Stimulated activated CD4-positive, alpha-beta T cell treated with anti-CD3 and anti-CD28 coated beads, Interleukin-2, amount 100 ng/mL, for 4 hours (primary cell): ENCODE measurements around the gene P2RY14.
A peak's percentile ranks its signal among the peaks of the same experiment; 100 is the strongest.

ENCODE experiments used
- DNase-seq: peaks from one replicate; pipeline ENCODE4 v3.0.0-alpha.2; 2020; ENCODE audit warnings: low read depth

The P2RY14 gene

GRCh38 chr3:151213881-151214280 lies 64.5 kb downstream of the P2RY14 start:
- no peak for DNase-seq

- DNase-seq = no peak
Observed at GRCh38 chr3:151213151-151213550, 65.2 kb downstream of the P2RY14 start.

GRCh38 chr3:151210676-151211381 lies 67.5 kb downstream of the P2RY14 start:
- DNase-seq = no peak

GRCh38 chr3:151209654-151210053 lies 68.7 kb downstream of the P2RY14 start:
- no peak for DNase-seq

- no peak for DNase-seq
Observed at GRCh38 chr3:151206201-151206600, 72.1 kb downstream of the P2RY14 start.

- DNase-seq = no peak
Observed at GRCh38 chr3:151205482-151205881, 72.9 kb downstream of the P2RY14 start.

GRCh38 chr3:151204530-151205402 lies 73.6 kb downstream of the P2RY14 start:
- no peak for DNase-seq

- peak; percentile 56 for DNase-seq
Observed at GRCh38 chr3:151203051-151203420, 75.3 kb downstream of the P2RY14 start, which contains the start of gene GPR171. TSS of gene GPR171 (minus strand) at chr3:151203216. CDS start at chr3:151199386, 3,830 bp downstream.

- no peak for DNase-seq
Observed at GRCh38 chr3:151201051-151201730, 77.2 kb downstream of the P2RY14 start.

GRCh38 chr3:151200586-151200985 lies 77.8 kb downstream of the P2RY14 start:
- DNase-seq = no peak

GRCh38 chr3:151199554-151200438 lies 78.5 kb downstream of the P2RY14 start:
- DNase-seq = no peak

- no peak for DNase-seq
Observed at GRCh38 chr3:151198849-151199248, 79.5 kb downstream of the P2RY14 start.

GRCh38 chr3:151197981-151198767 lies 80.2 kb downstream of the P2RY14 start:
- no peak for DNase-seq

GRCh38 chr3:151197228-151197627 lies 81.1 kb downstream of the P2RY14 start:
- DNase-seq = no peak

GRCh38 chr3:151196434-151196833 lies 81.9 kb downstream of the P2RY14 start:
- DNase-seq = no peak

- no peak for DNase-seq
Observed at GRCh38 chr3:151195826-151196225, 82.5 kb downstream of the P2RY14 start.

GRCh38 chr3:151192545-151192944 lies 85.8 kb downstream of the P2RY14 start:
- no peak for DNase-seq

GRCh38 chr3:151191095-151191494 lies 87.2 kb downstream of the P2RY14 start:
- no peak for DNase-seq

- no peak for DNase-seq
Observed at GRCh38 chr3:151183265-151183671, 95.1 kb downstream of the P2RY14 start.

GRCh38 chr3:151182349-151183079 lies 95.8 kb downstream of the P2RY14 start:
- no peak for DNase-seq
